22Rv1 (cell line): ENCODE data around the gene EHBP1.

Source experiments
- ZFX ChIP-seq: fragments of 450-650 bp; IDR thresholded peaks from 2 replicates; pipeline ENCODE4 v1.6.1; 2017; ENCODE audit warnings: antibody characterized with exemption, borderline replicate concordance
- TF ChIP-seq, protein P1 (sequence below): fragments of 450-650 bp; IDR thresholded peaks from 2 replicates; pipeline ENCODE4 v1.5.1; 2017; ENCODE audit warnings: mild to moderate bottlenecking

GRCh38 chr2:62831729-62832128, 126.2 kb downstream of the EHBP1 start:
- TF ChIP-seq, protein P1, sequence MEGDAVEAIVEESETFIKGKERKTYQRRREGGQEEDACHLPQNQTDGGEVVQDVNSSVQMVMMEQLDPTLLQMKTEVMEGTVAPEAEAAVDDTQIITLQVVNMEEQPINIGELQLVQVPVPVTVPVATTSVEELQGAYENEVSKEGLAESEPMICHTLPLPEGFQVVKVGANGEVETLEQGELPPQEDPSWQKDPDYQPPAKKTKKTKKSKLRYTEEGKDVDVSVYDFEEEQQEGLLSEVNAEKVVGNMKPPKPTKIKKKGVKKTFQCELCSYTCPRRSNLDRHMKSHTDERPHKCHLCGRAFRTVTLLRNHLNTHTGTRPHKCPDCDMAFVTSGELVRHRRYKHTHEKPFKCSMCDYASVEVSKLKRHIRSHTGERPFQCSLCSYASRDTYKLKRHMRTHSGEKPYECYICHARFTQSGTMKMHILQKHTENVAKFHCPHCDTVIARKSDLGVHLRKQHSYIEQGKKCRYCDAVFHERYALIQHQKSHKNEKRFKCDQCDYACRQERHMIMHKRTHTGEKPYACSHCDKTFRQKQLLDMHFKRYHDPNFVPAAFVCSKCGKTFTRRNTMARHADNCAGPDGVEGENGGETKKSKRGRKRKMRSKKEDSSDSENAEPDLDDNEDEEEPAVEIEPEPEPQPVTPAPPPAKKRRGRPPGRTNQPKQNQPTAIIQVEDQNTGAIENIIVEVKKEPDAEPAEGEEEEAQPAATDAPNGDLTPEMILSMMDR = no peak
- TF ChIP-seq ZFX = no peak
